Peyer's patch (tissue), 4 donors: ENCODE data around the gene SERGEF. TPM values are rescaled to one million over a fixed set of nuclear protein-coding genes. Genes with fewer than 3 reads are reported as not detected.

Experiments used
- DNase-seq, 3 donors: peaks; one replicate each; pipeline ENCODE4 v3.0.0-alpha.2; 2017 to 2019
- H3K27ac ChIP-seq, 4 donors: fragments of 200-600 bp; sonication (generic); one replicate each; pipeline ENCODE4 v1.5.1; 2016 to 2019
- H3K27me3 ChIP-seq, 2 donors: fragments of 200-600 bp; sonication (generic); one replicate each; pipeline ENCODE4 v1.5.1; 2019
- H3K36me3 ChIP-seq, 3 donors: fragments of 200-600 bp; sonication (generic); one replicate each; pipeline ENCODE4 v1.5.1; 2016 to 2019
- H3K4me1 ChIP-seq, 4 donors: fragments of 200-600 bp; sonication (generic); one replicate each; pipeline ENCODE4 v1.5.1; 2016 to 2019
- H3K4me3 ChIP-seq, 4 donors: fragments of 200-600 bp; sonication (generic); 1 replicate in 3 of 4; 2 replicates in 1 of 4; pipeline ENCODE4 v1.5.1; 2016 to 2019; ENCODE audit warnings: mild to moderate bottlenecking in 1 of 4
- H3K9me3 ChIP-seq, 4 donors: fragments of 200-600 bp; sonication (generic); one replicate each; pipeline ENCODE4 v1.5.1; 2016 to 2019; ENCODE audit warnings: mild to moderate bottlenecking in 1 of 4
- CTCF ChIP-seq, 6 experiments: fragments of 450-650 bp in 4 of 6; fragments of 200-600 bp in 2 of 6; sonication (generic) in 1 of 6; IDR thresholded peaks; one replicate each; pipeline ENCODE4 v1.5.1; 2017 to 2019; ENCODE audit warnings: antibody characterized with exemption in 6 of 6, mild to moderate bottlenecking in 3 of 6, moderate library complexity in 1 of 6
- POLR2A ChIP-seq, 2 donors: fragments of 450-650 bp; IDR thresholded peaks; one replicate each; pipeline ENCODE4 v1.5.1; 2017; ENCODE audit warnings: antibody characterized with exemption in 2 of 2, mild to moderate bottlenecking in 2 of 2, moderate library complexity in 2 of 2
- total RNA-seq, 4 donors: library from RNA; depleted of rRNA; stranded (reverse); fragments of >200 nt; gene quantifications; one replicate each; pipeline ENCODE4 v1.1.0, GENCODE V29; 2016

Gene SERGEF
- total RNA-seq, 4 donors from 2014 or later = 19.4 to 40.4 (median 27.7) TPM

DNA sequence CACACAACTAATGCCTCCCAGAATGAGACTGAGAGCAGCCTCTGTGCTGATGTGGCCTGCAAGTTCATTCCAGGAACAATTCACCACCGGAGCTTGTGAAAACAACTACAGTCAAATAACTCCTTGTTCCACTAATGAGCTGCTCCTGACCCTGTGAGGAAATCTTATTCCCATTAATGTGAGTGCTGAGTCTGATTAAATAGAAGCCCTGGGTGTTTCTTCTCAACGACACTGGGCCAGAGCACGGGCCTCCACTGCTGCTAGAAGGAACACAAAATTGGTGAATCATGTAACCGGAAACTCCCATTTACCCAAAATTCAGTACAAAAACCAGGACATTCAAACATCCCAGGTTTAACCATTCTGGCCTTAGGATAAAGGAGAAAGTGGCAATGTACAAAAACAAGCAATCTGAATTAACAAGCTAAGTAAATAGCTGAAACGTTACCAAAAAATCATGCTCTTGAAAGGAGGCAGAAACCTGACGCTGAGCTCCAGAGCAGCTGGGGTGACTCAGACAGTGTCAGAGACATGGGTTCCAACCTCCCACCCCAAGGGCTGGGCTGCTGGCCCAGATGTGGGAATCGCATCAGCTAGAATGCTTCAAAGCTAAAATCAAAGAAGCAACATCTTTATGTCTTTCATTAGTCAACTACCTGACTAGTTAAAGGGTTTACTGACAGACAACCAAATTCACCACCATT, 26.7 kb downstream of the SERGEF start:
- Histone ChIP-seq H3K4me3 (no peak overlapping the region), H3K27me3 (no peaks in the 10 kb centered on the region), H3K4me1 (no peaks in the 10 kb centered on the region), H3K36me3 (peaks cover 0 to 35% (median 0%) of the 10 kb centered on the region in 3 donors), H3K27ac (no peak overlapping the region), H3K9me3 (no peaks in the 10 kb centered on the region)
- TF ChIP-seq CTCF (IDR thresholded peaks at IDR 0.05) (no peak), POLR2A (IDR thresholded peaks at IDR 0.05) (no peak)
- no peak for DNase-seq

DNA sequence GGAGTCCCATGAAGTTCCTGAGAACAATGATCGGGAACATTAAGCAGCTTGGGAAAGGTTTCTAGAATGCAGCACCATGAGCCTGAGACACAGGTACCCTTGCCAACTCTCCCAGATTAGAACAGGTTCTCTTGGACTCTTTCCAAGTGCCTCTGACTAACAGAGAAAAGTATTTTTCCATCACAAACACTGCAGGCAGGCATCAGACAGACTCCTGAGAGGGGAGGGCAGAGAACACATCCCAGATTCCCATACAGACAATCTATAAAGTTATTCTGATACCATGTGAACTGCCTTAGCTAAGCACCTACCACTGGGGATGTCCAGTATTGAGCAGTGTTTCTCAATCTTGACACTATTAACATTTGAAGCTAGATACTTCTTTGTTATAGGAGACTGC, 27.3 kb downstream of the SERGEF start:
- H3K36me3 ChIP-seq = peaks cover 0 to 35% (median 0%) of the 10 kb centered on the region in 3 donors
- H3K27me3 ChIP-seq = no peaks in the 10 kb centered on the region
- no peak overlapping the region for H3K4me3 ChIP-seq
- H3K9me3 ChIP-seq = no peaks in the 10 kb centered on the region
- H3K4me1 ChIP-seq = no peaks in the 10 kb centered on the region
- TF ChIP-seq POLR2A (IDR thresholded peaks at IDR 0.05) = no peak
- TF ChIP-seq CTCF (IDR thresholded peaks at IDR 0.05) = no peak
- no peak for DNase-seq
- H3K27ac ChIP-seq = no peak overlapping the region

DNA sequence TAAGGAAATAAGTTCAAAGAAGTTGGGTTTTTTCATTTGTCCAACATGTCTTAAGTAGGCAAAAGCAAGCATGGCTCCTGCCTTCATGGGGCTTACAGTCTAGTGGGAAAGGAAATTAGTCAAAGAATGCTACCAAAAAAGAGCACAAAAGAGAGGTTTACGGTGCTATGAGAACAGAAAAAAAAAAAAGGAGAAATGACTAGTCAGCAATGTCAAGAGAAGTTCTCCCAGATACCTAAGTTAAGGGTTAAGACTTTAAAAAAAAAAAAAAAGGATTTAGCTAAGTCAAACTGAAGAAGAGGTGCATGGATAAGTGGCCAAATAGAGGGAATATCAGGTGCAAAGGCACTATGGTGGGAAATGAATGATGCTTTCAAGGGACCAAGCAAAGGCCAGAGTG, 29.3 kb downstream of the SERGEF start:
- Histone ChIP-seq H3K36me3 (peaks cover 0 to 29% (median 0%) of the 10 kb centered on the region in 3 donors), H3K4me1 (no peaks in the 10 kb centered on the region), H3K27me3 (no peaks in the 10 kb centered on the region), H3K9me3 (no peaks in the 10 kb centered on the region), H3K4me3 (no peak overlapping the region), H3K27ac (no peak overlapping the region)
- DNase-seq = no peak
- TF ChIP-seq POLR2A (IDR thresholded peaks at IDR 0.05) (no peak), CTCF (IDR thresholded peaks at IDR 0.05) (no peak)

- TF ChIP-seq CTCF (IDR thresholded peaks at IDR 0.05) (peak; percentile 84 to 91 (median 86)), POLR2A (IDR thresholded peaks at IDR 0.05) (no peak)
- Histone ChIP-seq H3K4me3 (no peak overlapping the region), H3K4me1 (no peaks in the 10 kb centered on the region), H3K27me3 (no peaks in the 10 kb centered on the region), H3K36me3 (peaks cover 0 to 6% (median 0%) of the 10 kb centered on the region in 3 donors), H3K27ac (no peak overlapping the region), H3K9me3 (no peaks in the 10 kb centered on the region)
- DNase-seq = peak in 2 of 3 donors; percentile 23 to 62
These were observed 33.0 kb downstream of the SERGEF start for GRCh38 chr11:17979770-17980371.

DNA sequence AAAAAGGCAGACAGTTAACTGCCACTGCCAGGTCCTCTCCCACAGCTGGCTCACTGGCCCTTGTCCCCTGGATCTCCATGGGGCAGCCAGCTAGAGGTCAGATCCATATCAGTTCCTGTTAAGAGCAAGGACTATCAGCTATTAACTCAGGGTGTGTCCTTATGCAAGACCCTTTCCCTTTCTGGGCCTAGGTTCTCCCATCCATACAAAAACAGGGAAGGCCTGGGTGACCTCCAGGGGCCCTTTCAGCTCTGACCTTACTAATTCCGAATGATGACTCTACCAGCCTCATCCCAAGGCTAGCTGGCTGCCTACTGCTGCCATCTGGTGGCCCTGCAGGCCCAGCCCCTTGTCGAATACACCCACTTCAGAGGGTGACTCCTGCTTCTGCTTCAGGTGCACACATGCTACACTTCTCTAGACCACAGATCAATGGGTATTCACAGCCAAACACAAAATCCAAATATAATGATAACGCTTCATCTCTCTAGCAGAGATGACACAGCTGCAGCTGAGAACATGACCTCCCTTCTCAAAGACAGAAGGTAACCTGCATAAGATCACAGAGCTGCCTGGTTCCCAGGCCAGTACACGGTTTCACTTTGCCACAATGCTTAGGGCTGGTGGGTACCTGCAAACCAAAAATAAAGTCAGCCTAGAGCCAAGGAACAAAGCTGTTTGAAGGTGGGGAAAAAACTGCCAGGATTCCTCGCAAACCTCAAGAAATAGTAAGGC, 34.1 kb downstream of the SERGEF start:
- no peak overlapping the region for H3K27ac ChIP-seq
- H3K4me1 ChIP-seq = no peaks in the 10 kb centered on the region
- H3K9me3 ChIP-seq = no peaks in the 10 kb centered on the region
- H3K27me3 ChIP-seq = no peaks in the 10 kb centered on the region
- H3K36me3 ChIP-seq = no peaks in the 10 kb centered on the region
- DNase-seq = peak in 2 of 3 donors; percentile 64 to 67
- no peak overlapping the region for H3K4me3 ChIP-seq
- TF ChIP-seq CTCF (IDR thresholded peaks at IDR 0.05) = peak in 4 of 6 experiments; percentile 49 to 68 (median 64)
- TF ChIP-seq POLR2A (IDR thresholded peaks at IDR 0.05) = no peak
